ENCODE data around the gene HOXB1. TPM values are rescaled to one million over a fixed set of nuclear protein-coding genes. Genes with fewer than 3 reads are reported as not detected.

Gene HOXB1
- total RNA-seq, 1 donor: not detected

DNA sequence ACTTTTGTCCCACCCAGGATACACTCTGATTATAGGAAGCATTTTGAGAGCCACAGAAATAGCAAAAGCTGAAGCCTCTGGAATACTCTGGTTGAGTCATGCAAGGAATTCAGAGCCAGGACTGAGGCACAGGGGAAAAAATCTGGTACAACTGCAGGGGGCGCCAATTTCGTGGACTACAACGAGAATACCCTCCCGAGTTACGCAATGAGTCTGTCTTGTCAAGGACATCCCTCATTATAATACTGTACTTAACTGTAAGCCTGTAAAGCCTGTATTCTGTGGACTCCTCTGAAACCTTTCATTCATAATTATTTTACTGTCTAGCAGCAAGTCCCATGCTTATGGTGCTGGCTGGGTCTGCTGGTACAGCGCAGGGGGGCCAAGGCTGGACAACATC, 7.8 kb downstream of the HOXB1 start:
- DNase-seq (ENCODE audit: low read depth): no peak
- no peak overlapping the region for H3K4me3 ChIP-seq (ENCODE audit: low read depth, low read length)
- TF ChIP-seq CTCF (IDR thresholded peaks at IDR 0.05; ENCODE audit: insufficient read depth, low read depth, low read length): peak; percentile 12

DNA sequence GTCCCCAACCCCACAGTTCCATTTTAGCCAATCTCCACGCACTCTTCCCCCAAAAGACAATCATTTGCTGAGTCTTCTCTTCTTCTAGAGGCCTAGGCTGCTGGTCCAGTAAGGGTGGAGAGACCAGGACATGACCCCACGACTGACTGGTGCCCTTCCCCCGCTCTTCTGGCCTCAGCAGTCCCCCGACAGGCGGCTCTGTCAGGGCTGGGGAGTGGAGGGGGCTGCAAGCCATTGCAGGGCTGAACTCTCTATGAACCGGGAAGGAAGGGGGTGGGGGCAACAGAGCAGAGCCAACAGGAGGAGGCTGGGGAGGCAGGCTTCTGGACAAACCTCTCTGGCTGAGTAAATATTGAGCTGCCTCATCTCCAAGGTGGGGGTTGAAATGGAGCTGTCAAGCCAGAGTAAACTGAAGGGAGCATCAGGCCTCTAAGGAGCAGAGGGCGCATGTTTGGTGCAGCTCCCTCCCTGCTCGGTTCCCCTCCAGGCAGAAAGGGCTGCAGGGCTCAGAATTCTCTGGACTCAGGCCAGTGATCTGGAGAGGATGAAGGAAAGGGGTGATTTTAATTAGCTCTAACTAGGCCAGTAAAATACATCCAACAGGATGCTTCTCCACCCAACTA, 8.7 kb downstream of the HOXB1 start:
- peak; percentile 61 for DNase-seq (ENCODE audit: low read depth)
- H3K4me3 ChIP-seq (ENCODE audit: low read depth, low read length): no peak overlapping the region
- TF ChIP-seq CTCF (IDR thresholded peaks at IDR 0.05; ENCODE audit: insufficient read depth, low read depth, low read length): no peak

DNA sequence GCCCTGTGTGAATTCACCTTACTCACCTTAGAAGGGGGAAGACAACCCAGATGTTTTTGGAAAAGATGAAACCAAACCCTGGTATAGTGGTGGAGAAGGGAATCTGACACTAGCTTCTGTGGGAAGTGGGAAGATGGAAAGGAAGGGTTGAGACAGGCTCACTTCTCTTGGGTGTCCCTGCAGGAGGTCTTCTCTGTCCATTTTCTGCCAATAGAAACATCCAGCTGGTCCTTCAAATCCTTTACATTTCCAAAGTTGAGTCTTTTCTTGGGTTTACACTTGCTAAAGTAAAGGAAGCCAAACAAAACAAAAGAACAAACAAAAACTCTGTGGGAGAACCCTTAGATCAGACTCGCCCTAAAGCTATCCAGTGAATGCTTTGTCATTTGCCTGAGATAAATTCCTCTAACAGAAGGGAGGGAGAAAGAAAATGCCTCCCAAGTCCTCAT, 10.2 kb downstream of the HOXB1 start:
- TF ChIP-seq CTCF (IDR thresholded peaks at IDR 0.05; ENCODE audit: insufficient read depth, low read depth, low read length): no peak
- no peak overlapping the region for H3K4me3 ChIP-seq (ENCODE audit: low read depth, low read length)
- DNase-seq (ENCODE audit: low read depth): no peak

DNA sequence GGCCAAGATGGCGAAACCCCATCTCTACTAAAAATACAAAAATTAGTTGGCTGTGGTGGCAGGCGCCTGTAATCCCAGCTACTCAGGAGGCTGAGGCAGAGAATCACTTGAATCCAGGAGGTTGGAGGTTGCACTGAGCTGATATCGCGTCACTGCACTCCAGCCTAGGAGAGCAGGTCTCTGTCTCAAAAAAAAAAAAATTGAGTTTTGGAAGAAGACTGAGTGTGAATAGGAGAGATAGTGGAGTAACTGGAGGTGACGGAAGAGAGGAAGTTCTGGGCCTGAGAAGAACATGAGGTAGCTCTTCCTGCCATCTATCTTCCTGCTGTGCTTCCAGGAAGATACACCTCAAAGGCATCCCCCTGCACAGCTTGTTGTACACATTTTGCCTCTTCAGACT, 11.4 kb downstream of the HOXB1 start:
- H3K4me3 ChIP-seq (ENCODE audit: low read depth, low read length): no peak overlapping the region
- DNase-seq (ENCODE audit: low read depth): no peak
- TF ChIP-seq CTCF (IDR thresholded peaks at IDR 0.05; ENCODE audit: insufficient read depth, low read depth, low read length): no peak

- no peak overlapping the region for H3K4me3 ChIP-seq (ENCODE audit: low read depth, low read length)
- no peak for TF ChIP-seq CTCF (IDR thresholded peaks at IDR 0.05; ENCODE audit: insufficient read depth, low read depth, low read length)
- no peak for DNase-seq (ENCODE audit: low read depth)
Measured at GRCh38 chr17:48517478-48517877, 13.3 kb downstream of the HOXB1 start.

- TF ChIP-seq CTCF (IDR thresholded peaks at IDR 0.05; ENCODE audit: insufficient read depth, low read depth, low read length): no peak
- H3K4me3 ChIP-seq (ENCODE audit: low read depth, low read length): no peak overlapping the region
- DNase-seq (ENCODE audit: low read depth): no peak
Measured at GRCh38 chr17:48515925-48516900, 14.6 kb downstream of the HOXB1 start.
